GM12891 (cell line): ENCODE measurements around the gene DCLK1.

Experiments
- PAX5 ChIP-seq: IDR thresholded peaks from 2 replicates; pipeline ENCODE4 v1.6.1; 2011; ENCODE audit warnings: low read length, moderate library complexity, mild to moderate bottlenecking; ENCODE audit not compliant: insufficient read depth, severe bottlenecking
- POLR2A ChIP-seq: IDR thresholded peaks from 2 replicates; pipeline ENCODE4 v1.6.1; 2011; ENCODE audit warnings: low read depth, low read length, control low read depth
- POLR2AphosphoS5 ChIP-seq: IDR thresholded peaks from 2 replicates; pipeline ENCODE4 v1.6.1; 2011; ENCODE audit warnings: low read depth, low read length, control low read depth
- POU2F2 ChIP-seq: IDR thresholded peaks from 2 replicates; pipeline ENCODE4 v1.6.1; 2011; ENCODE audit warnings: low read depth, mild to moderate bottlenecking, control low read depth, low read length, moderate library complexity
- SPI1 ChIP-seq: IDR thresholded peaks from 2 replicates; pipeline ENCODE4 v1.6.1; 2011; ENCODE audit warnings: low read depth, low read length, control low read depth

- TF ChIP-seq POLR2AphosphoS5, result no peak
- no peak for TF ChIP-seq SPI1
- TF ChIP-seq POLR2A, result no peak
- no peak for TF ChIP-seq PAX5
- no peak for TF ChIP-seq POU2F2
These were observed 203.6 kb downstream of the DCLK1 start for GRCh38 chr13:35927567-35928021.
